ENCODE results near the gene CREB5. TPM values are rescaled to one million over a fixed set of nuclear protein-coding genes. Genes with fewer than 3 reads are reported as not detected.

Gene CREB5
- total and polyA plus RNA-seq, 2 donors (not counting 3 experiments of a cell fraction or from before 2014, with no cell fraction given), result 19.6 to 28.4 TPM

DNA sequence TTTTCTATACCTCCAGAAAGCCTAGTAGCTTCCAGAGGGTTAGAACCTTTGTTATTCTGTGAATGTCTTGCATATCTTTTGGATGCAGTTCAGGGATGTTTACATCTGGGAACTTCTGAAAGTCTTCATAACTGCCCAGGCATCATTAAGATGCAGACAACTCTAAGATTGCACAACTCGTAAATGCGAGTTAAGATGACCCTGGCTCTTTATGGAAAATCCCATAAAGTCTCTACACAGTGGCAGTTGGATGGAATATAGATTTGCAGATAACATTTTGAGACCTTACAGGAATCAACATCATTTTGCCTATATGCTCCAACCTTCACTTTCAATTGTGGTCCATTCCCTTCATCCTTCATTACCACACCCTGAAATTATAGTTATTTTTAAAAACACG is 151.7 kb downstream of the CREB5 start:
- BruUV-seq (replicated peaks), result no TSS peak
- POLR2A ChIA-PET, result no interaction called here
- CTCF ChIA-PET, result interaction anchor here (1.0 to 1.1 kb wide), 2 partner anchors 11 to 41 kb away, joined by 3 to 4 read pairs; no protein-coding TSS in a partner anchor

More for the DNA sequence above, 151.7 kb downstream of the CREB5 start:
- no peaks in the 10 kb centered on the region for H3K9me1 ChIP-seq (replicated peaks; ENCODE audit: control insufficient read depth, extremely low read depth, insufficient read depth, low read length)
- dilution Hi-C loops (cut with MboI; ENCODE audit: extremely low pct_ligation_motif_present, low sequenced_read_pairs), result no loop called here
- H3K4me2 ChIP-seq (ENCODE audit: insufficient read depth, low read length), result no peak overlapping the region
- no peak overlapping the region for H3K9ac ChIP-seq (replicated peaks; ENCODE audit: extremely low read depth, insufficient read depth, low read length)
- peaks cover 6 to 7% of the 10 kb centered on the region in 2 experiments for H3K27me3 ChIP-seq (ENCODE audit: control insufficient read depth in 2 of 2, insufficient read depth in 2 of 2, low read length in 2 of 2)
- no peaks in the 10 kb centered on the region for H3K36me3 ChIP-seq (ENCODE audit: control insufficient read depth in 2 of 2, extremely low read depth in 1 of 2, insufficient read depth in 2 of 2, low read length in 2 of 2)
- H2AFZ ChIP-seq (ENCODE audit: low read depth, low read length), result no peak overlapping the region
- no peaks in the 10 kb centered on the region for H3K4me1 ChIP-seq (ENCODE audit: control insufficient read depth, extremely low read depth, insufficient read depth, low read length)
- no peaks in the 10 kb centered on the region for H3K9me3 ChIP-seq (replicated peaks; ENCODE audit: control insufficient read depth, insufficient read depth, low read length)
- H4K20me1 ChIP-seq (replicated peaks; ENCODE audit: control insufficient read depth, extremely low read depth, insufficient read depth, low read length), result no peaks in the 10 kb centered on the region
- H3K79me2 ChIP-seq (ENCODE audit: control insufficient read depth, insufficient read depth, low read length), result no peaks in the 10 kb centered on the region
- H3K4me3 ChIP-seq (replicated peaks in 1 of 3; ENCODE audit: insufficient read depth in 1 of 3, low read depth in 1 of 3, low read length in 3 of 3), result no peak overlapping the region
- DNase-seq (ENCODE audit: low read depth, low spot score) (no peak), FAIRE-seq (no peak)
- TF ChIP-seq, protein P1, sequence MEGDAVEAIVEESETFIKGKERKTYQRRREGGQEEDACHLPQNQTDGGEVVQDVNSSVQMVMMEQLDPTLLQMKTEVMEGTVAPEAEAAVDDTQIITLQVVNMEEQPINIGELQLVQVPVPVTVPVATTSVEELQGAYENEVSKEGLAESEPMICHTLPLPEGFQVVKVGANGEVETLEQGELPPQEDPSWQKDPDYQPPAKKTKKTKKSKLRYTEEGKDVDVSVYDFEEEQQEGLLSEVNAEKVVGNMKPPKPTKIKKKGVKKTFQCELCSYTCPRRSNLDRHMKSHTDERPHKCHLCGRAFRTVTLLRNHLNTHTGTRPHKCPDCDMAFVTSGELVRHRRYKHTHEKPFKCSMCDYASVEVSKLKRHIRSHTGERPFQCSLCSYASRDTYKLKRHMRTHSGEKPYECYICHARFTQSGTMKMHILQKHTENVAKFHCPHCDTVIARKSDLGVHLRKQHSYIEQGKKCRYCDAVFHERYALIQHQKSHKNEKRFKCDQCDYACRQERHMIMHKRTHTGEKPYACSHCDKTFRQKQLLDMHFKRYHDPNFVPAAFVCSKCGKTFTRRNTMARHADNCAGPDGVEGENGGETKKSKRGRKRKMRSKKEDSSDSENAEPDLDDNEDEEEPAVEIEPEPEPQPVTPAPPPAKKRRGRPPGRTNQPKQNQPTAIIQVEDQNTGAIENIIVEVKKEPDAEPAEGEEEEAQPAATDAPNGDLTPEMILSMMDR (IDR thresholded peaks at IDR 0.05; ENCODE audit: extremely low read depth in 1 of 2, insufficient read depth in 1 of 2, low read depth in 1 of 2, low read length in 2 of 2), result no peak
- TF ChIP-seq, protein P2, sequence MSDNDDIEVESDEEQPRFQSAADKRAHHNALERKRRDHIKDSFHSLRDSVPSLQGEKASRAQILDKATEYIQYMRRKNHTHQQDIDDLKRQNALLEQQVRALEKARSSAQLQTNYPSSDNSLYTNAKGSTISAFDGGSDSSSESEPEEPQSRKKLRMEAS (IDR thresholded peaks at IDR 0.05; ENCODE audit: insufficient read depth, insufficient read length), result no peak
- TF ChIP-seq MYC (IDR thresholded peaks at IDR 0.05; ENCODE audit: low read depth, low read length) (no peak), FOS (IDR thresholded peaks at IDR 0.05; ENCODE audit: borderline replicate concordance, insufficient read depth, low read length) (no peak), POLR2A (IDR thresholded peaks at IDR 0.05; ENCODE audit: low read depth, low read length) (no peak), JUN (IDR thresholded peaks at IDR 0.05; ENCODE audit: borderline replicate concordance, insufficient read depth, insufficient read length, low read depth) (no peak), GATA2 (IDR thresholded peaks at IDR 0.05; ENCODE audit: insufficient read depth, insufficient read length, low read depth, low read length) (no peak), POLR2AphosphoS5 (IDR thresholded peaks at IDR 0.05; ENCODE audit: insufficient read depth, low read depth, low read length) (no peak), EZH2 (IDR thresholded peaks at IDR 0.05; ENCODE audit: borderline replicate concordance, low read depth, low read length, severe bottlenecking) (no peak)
- intact Hi-C loops (cut with micrococcal nuclease), result no loop called here
- no peak overlapping the region for H3K27ac ChIP-seq (ENCODE audit: insufficient read depth, low read depth, low read length)

Measured in endothelial cell of umbilical vein (primary cell).